Measurements from ENCODE around the gene LNPK. TPM values are rescaled to one million over a fixed set of nuclear protein-coding genes. Genes with fewer than 3 reads are reported as not detected.

Gene LNPK
- total and polyA plus RNA-seq, 2 of the 4 experiments (the other 2 are of a cell fraction) = 18.7 to 48.6 TPM

- in situ Hi-C loops (cut with MboI; ENCODE audit: low sequenced_read_pairs) = no loop called here
- Histone ChIP-seq H2BK15ac (ENCODE audit: low read depth, low read length) (no peak overlapping the region), H2BK5ac (ENCODE audit: low read depth, low read length, poor library complexity, severe bottlenecking) (no peak overlapping the region), H4K20me1 (ENCODE audit: insufficient read depth, low read length) (no peaks in the 10 kb centered on the region), H3K23ac (ENCODE audit: low read depth, low read length) (no peak overlapping the region), H2BK120ac (ENCODE audit: low read depth, low read length) (no peak overlapping the region), H3K14ac (replicated peaks; ENCODE audit: low read depth, low read length) (no peak overlapping the region), H3K79me1 (ENCODE audit: low read depth in 1 of 2, low read length in 2 of 2) (peaks cover 4 to 18% of the 10 kb centered on the region in 2 experiments; a peak in 3 of 4 replicates), H3K4me1 (ENCODE audit: control insufficient read depth, insufficient read depth, low read length) (no peaks in the 10 kb centered on the region; the same call in 1 of the 2 replicates), H3K9me3 (ENCODE audit: control insufficient read depth, insufficient read depth, low read length) (no peaks in the 10 kb centered on the region), H3K4me3 (ENCODE audit: insufficient read depth, low read depth, low read length) (no peak overlapping the region), H2BK20ac (ENCODE audit: low read depth, low read length) (no peak overlapping the region), H4K91ac (ENCODE audit: insufficient read depth, low read depth, low read length) (no peak overlapping the region), H3K27me3 (ENCODE audit: control insufficient read depth, insufficient read depth, low read length) (no peaks in the 10 kb centered on the region), H3K9me1 (ENCODE audit: insufficient read depth, low read length) (no peaks in the 10 kb centered on the region), H2AFZ (replicated peaks; ENCODE audit: low read length, poor library complexity) (no peak overlapping the region), H2AK5ac (ENCODE audit: low read depth, low read length) (no peak overlapping the region), H3K4me2 (ENCODE audit: low read depth, low read length) (no peak overlapping the region), H2AK9ac (replicated peaks; ENCODE audit: low read depth, low read length, poor library complexity) (no peak overlapping the region), H4K5ac (ENCODE audit: low read depth, low read length) (no peak overlapping the region), H3K36me3 (ENCODE audit: control insufficient read depth, insufficient read depth, low read length) (no peaks in the 10 kb centered on the region), H3K18ac (ENCODE audit: low read depth, low read length) (no peak overlapping the region), H3K56ac (ENCODE audit: extremely low read depth, insufficient read depth, low read length) (no peak overlapping the region), H3K9ac (ENCODE audit: low read depth, low read length) (no peak overlapping the region), H3K27ac (ENCODE audit: insufficient read depth, low read length) (no peak overlapping the region), H3K4ac (ENCODE audit: low read depth, low read length) (no peak overlapping the region), H4K8ac (ENCODE audit: low read depth in 2 of 2, low read length in 2 of 2) (no peak overlapping the region)
- no TSS peak for BruUV-seq (replicated peaks)
- DNase-seq (no peak), ATAC-seq (ENCODE audit: low read depth) (no peak)
- CTCF ChIA-PET = no interaction called here
- TF ChIP-seq CEBPB (IDR thresholded peaks at IDR 0.05; ENCODE audit: low read depth, low read length) (no peak), MXI1 (IDR thresholded peaks at IDR 0.05; ENCODE audit: borderline replicate concordance, low read depth, low read length) (no peak), MAZ (IDR thresholded peaks at IDR 0.05; ENCODE audit: borderline replicate concordance, low read depth, low read length) (no peak), RCOR1 (IDR thresholded peaks at IDR 0.05; ENCODE audit: insufficient replicate concordance, low read length) (no peak), SMC3 (IDR thresholded peaks at IDR 0.05; ENCODE audit: low read depth, low read length) (no peak), POLR2A (IDR thresholded peaks at IDR 0.05; ENCODE audit: low read depth, low read length) (no peak), BHLHE40 (IDR thresholded peaks at IDR 0.05; ENCODE audit: low read depth, low read length) (no peak), RAD21 (IDR thresholded peaks at IDR 0.05; ENCODE audit: low read length) (no peak), ELK1 (IDR thresholded peaks at IDR 0.05; ENCODE audit: borderline replicate concordance, low read depth, low read length) (no peak), RFX5 (IDR thresholded peaks at IDR 0.05; ENCODE audit: low read depth, low read length) (no peak), FOS (IDR thresholded peaks at IDR 0.05; ENCODE audit: low read depth, low read length) (no peak), MAFK (IDR thresholded peaks at IDR 0.05; ENCODE audit: low read depth, low read length) (no peak), CHD1 (IDR thresholded peaks at IDR 0.05; ENCODE audit: low read depth, low read length) (no peak), USF2 (IDR thresholded peaks at IDR 0.05; ENCODE audit: low read depth, low read length) (no peak), CTCF (conservative IDR thresholded peaks at IDR 0.05; ENCODE audit: low read depth, low read length) (no peak), NFE2L2 (IDR thresholded peaks at IDR 0.05; ENCODE audit: low read depth, low read length) (no peak)
- intact Hi-C loops (cut with micrococcal nuclease) = loop anchor here (2.0 to 5.0 kb wide), 2 partner anchors 162 to 313 kb away; no protein-coding TSS in a partner anchor
- no CpG with 5 or more reads among the region's 5 CpGs for WGBS, 2 experiments (ENCODE audit: extremely low coverage in 2 of 2, insufficient read length in 1 of 2)
- dilution Hi-C loops (cut with HindIII; ENCODE audit: low sequenced_read_pairs, unreplicated experiment) = no loop called here
- POLR2A ChIA-PET (ENCODE audit: unreplicated experiment) = no interaction called here
These were observed 1.9 kb upstream of the LNPK start for GRCh38 chr2:176003958-176004357.
